Occipital lobe (tissue), 2 donors: ENCODE data around the gene JADE3. TPM values are rescaled to one million over a fixed set of nuclear protein-coding genes. Genes with fewer than 3 reads are reported as not detected.

ENCODE experiments used
- DNase-seq: peaks from one replicate; lab custom pipeline; 2025; lab: John Stamatoyannopoulos, UW
- total RNA-seq: library from RNA; depleted of rRNA; stranded (reverse); fragments of >200 nt; gene quantifications from one replicate; pipeline ENCODE4 v1.2.3, GENCODE V29; 2014

JADE3 gene
- 10.5 TPM for total RNA-seq

DNA sequence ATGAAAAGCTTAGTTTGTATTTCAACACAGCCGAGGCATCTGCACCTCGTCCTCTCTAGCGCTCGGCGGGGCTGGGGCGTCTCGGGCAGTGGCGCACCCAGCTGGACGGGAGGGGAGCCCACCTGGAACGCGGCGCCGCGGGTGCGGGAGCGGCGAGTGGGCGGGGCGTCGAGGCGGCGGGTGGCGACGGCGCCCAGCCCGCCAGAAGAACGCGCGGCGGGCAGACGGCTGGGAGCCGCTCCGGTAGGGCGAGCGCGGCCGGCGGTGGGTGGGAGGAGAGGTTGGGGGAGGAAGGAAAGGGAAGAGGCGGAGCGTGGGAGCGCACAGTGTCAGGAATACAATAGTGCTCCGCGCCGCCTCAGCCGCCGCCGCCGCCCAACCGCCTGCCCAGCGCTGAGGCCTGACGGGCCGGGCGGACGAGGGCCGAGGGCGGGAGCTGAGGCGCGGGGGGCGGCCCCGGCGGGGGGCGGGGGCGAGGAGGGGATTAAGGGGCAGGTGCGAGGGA lies at the start of gene JADE3:
Gene JADE3 (plus strand): TSS at position 324 of the 505 bp plus-strand sequence. CDS start 72,474 bp downstream, outside the sequence.
- DNase-seq: peak; percentile 9

DNA sequence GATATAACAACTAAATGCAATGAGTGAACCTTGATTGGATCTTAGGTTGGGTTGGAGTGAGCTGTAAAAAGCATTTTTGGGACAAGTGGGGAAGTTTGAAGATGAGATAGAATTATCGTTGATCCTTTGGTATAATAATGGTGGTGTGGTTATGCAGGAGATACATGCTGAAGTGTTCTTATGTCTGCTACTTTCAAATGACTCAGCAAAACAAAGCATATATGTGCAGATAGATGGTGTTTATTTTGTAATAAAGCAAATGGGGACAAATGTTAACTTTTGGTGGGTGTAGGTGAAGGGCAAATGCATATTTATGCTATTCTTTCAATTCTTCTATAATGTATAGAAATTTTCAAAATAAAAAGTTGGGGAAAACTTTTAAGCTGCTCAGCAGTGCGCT lies 49.1 kb upstream of the JADE3 start:
- DNase-seq: no peak

GRCh38 chrX:46864606-46865005 lies 47.6 kb upstream of the JADE3 start:
- DNase-seq: no peak

- DNase-seq: no peak
Observed at GRCh38 chrX:46865281-46865680, 46.9 kb upstream of the JADE3 start.

DNA sequence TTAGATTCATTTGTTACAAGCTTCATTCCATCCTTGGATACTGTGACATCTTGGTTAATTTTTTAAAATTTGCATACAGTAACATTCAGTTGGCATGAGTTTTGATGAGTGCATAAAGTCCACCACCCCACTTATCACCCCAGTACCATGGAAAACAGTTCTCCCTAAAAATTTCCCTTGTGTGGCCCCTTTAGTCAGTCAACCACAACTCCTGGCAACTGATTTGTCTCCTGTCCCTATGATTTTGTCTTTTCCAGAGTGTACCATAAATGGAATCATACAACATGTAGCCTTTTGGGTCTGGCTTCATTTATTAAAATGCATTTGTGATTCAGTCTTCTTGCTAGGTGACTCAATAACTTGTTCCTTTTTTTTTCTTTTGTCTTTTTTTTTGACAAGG lies 45.5 kb upstream of the JADE3 start:
- DNase-seq: no peak

- no peak for DNase-seq
Observed at GRCh38 chrX:46873746-46874145, 38.5 kb upstream of the JADE3 start.

- DNase-seq: no peak
Observed at GRCh38 chrX:46876901-46877300, 35.3 kb upstream of the JADE3 start.

GRCh38 chrX:46882266-46882665 lies 30.0 kb upstream of the JADE3 start:
- DNase-seq: no peak

DNA sequence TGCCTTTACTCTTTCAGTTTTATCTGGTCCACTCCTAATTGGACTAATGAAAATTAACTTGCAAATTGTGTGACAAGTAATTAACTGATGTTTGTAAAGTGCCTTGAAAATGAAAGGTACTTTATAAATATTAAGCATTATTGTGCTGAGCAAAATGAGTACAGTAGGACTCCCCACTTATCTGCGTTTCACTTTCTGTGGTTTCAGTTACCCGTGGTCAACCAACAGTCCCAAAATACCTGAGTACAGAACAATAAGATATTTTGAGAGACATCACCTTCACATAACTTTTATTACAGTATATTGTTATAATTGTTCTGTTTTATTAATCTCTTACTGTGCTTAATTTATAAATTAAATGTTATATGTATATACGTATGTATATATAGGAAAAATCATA lies 27.4 kb upstream of the JADE3 start:
- no peak for DNase-seq

DNA sequence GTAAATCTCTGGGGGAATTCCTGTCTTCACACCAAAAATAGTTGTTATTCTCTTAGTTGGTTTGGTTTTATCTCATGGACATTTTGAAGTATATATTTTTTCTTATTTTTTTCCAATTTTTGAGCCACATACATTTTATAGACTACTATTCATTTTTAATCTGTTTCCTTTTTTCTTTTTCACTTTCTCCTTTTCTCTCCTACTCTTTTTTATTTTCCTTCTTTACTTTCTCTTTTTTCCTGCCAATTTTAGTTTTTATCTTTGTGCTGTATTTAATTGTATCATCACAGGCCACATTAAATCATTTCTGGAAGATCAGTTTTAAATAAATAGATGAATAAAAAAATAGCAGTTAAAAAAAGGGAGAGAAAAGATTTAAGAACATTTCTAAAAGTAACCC lies 14.0 kb upstream of the JADE3 start:
- DNase-seq: no peak

DNA sequence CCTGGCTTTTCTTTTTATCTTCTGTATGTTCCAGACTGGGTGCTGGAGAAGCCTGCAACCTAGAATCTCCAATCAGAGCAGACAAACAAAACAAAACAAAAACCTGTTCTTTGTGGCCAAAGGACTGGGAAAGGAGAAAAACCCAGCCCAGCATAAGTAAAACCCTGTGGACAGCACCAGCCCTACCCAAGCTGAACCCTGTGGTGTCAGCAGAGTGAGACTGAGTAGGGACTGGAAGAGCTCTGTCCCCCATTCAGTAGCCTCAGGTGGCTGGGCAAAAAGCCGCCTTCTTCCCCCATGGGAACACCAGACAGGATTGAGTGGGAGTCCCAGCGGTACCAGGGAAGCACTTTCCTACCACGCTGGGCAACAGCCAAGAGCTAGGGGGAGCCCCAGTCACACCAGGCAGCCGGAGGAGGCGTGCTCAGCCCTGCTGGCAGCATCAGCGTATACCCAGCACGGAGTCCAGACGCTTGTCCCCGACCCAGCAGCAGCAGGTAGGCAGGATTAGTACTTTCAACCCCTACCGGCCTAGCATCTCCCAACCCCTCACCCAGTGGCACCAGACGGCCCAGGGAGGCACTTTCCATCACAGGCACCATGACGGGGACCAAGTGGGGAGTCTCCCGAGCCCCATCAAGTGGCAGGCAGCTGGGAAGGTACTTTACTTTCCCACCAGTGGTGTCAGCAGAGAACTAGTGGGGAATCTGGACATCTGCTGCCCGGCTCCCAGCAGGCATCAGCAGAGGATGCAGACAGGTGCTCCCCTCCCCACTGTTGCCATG lies 8.6 kb upstream of the JADE3 start:
- DNase-seq: peak; percentile 70

DNA sequence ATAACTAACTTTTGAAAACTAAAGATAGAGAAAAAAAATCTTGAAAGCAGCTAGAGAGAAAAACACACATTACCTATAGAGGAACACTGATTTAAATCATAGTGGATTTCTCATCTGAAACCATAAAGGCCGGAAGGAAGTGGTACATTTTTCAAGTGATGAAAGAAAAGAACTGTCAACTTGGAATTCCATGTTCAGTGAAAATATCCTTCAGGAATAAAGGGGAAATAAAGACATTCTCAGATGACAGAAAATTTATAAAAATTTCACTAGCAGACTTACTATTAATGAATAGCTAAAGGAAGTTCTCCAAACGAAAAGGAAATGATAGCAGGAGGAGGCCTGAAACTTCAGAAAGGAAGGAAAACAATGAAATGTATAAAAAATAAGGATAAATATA lies 7.6 kb upstream of the JADE3 start:
- DNase-seq: no peak

DNA sequence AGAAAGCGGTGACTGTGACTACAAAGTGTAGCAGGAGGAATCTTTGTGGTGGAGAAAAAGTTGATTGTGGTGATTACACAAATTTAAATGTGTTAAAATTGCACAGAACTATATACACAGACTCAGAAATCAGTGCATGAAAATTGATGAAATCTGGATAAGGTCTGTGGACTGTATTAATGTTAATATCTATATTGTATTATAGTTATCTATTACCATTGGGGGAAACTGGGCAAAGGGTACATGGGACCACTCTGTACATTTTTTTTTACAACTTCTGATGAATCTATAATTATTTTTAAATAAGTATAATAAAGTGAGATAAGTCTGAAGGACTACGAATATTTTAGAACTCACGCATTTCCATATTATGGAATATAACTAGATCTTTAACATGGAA lies 1.8 kb upstream of the JADE3 start:
- no peak for DNase-seq

GRCh38 chrX:46912603-46913491 lies 626 bp downstream of the JADE3 start:
- no peak for DNase-seq

GRCh38 chrX:46913667-46914066 lies 1.4 kb downstream of the JADE3 start:
- no peak for DNase-seq

GRCh38 chrX:46916273-46916672 lies 4.1 kb downstream of the JADE3 start:
- no peak for DNase-seq

DNA sequence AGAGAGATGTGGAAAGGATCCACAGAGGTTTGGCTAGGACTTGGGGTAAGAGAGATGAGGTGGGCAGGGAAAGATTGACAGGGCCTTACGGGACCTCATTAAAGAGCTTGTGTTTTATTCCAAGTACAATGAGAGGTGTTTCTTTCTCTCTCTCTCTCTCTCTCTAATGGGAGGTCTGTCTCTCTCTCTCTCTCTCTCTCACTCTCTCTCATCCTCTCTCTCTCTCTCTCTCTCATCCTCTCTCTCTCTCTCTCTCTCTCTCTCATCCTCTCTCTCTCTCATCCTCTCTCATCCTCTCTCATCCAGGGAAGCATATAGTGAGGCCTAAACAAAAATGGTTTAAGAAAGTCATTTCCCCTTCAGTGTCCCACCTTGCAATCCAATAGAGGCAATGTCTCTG lies 5.4 kb downstream of the JADE3 start:
- no peak for DNase-seq

- DNase-seq: no peak
Observed at GRCh38 chrX:46918434-46918833, 6.2 kb downstream of the JADE3 start.

GRCh38 chrX:46920235-46920634 lies 8.0 kb downstream of the JADE3 start:
- DNase-seq: no peak

DNA sequence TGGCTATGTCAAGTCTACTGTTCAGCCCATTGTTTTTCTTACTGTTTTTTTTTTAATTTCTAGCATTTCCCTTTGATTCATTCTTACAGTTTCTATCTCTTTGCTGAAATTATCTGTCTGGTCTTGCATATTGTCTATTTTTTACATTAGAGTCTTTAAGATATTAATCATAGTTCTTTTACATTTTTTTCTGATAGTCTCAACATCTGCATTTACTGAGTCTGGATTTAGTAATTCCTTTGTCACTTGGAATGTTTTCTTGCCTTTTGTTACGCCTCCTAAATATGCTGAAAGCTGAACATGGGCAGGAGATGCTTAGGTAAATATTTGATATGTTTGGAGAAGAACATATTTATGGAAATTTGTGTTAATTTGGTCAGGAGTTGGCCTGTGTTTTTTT lies 10.4 kb downstream of the JADE3 start:
- no peak for DNase-seq

DNA sequence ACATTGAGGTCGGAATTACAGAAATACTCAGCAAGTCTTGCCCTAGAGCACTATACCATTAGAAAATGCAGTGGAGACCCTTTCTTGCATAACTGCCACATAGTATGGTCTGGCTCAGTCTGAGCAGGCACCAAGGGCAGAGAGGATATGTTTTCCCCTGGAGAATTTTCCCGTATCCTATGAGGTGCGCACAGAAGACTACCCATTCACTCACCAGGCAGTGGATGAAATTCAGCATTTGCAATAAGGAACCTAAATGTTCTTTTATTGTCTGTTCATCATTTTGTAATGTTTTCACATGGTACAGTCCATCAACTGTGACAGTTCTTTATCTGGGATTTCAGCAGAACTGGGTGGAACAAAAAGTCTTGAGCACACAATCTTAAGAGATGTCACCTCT lies 15.5 kb downstream of the JADE3 start:
- no peak for DNase-seq

- DNase-seq: no peak
Observed at GRCh38 chrX:46929439-46930261, 17.4 kb downstream of the JADE3 start.
